ENCODE measurements around the gene PCBP3. TPM values are rescaled to one million over a fixed set of nuclear protein-coding genes. Genes with fewer than 3 reads are reported as not detected.
"Not testable (repeated sequence)": the region's sequence is repeated elsewhere in the genome, so short reads cannot be mapped to it uniquely, and the experiment has no call there.

The PCBP3 gene
- total RNA-seq, 2 experiments from 2014 or later: 0.66 to 1.3 TPM

DNA sequence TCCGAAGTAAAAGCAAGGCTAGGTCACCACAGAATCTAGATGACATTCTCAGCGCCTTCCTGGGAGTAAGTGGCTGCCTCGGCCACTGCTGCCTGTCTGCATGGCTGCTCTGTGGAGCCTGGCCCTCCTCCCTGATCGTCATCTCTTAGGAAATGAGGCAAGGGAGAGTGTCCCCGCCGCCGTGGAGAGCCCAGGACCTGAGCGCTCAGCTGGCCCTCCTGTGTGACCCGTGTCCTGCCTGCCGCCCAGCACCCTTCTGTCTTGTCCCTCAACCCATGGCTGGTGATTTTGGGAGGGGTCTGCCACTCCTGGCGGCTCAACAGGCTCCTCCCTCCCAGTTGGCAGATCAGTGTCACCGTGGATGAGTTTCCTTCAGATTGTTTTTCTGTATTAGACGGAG lies 181.7 kb downstream of the PCBP3 start:
- DNase-seq: no peak
- no peak overlapping the region for H3K27ac Mint-ChIP-seq
- H3K9me3 Mint-ChIP-seq: no peaks in the 10 kb centered on the region
- no peaks in the 10 kb centered on the region for H3K36me3 Mint-ChIP-seq
- H3K27me3 Mint-ChIP-seq: peaks cover 12% of the 10 kb centered on the region
- no peak overlapping the region for H3K4me3 Mint-ChIP-seq
- H3K4me1 Mint-ChIP-seq: peaks cover 18% of the 10 kb centered on the region

DNA sequence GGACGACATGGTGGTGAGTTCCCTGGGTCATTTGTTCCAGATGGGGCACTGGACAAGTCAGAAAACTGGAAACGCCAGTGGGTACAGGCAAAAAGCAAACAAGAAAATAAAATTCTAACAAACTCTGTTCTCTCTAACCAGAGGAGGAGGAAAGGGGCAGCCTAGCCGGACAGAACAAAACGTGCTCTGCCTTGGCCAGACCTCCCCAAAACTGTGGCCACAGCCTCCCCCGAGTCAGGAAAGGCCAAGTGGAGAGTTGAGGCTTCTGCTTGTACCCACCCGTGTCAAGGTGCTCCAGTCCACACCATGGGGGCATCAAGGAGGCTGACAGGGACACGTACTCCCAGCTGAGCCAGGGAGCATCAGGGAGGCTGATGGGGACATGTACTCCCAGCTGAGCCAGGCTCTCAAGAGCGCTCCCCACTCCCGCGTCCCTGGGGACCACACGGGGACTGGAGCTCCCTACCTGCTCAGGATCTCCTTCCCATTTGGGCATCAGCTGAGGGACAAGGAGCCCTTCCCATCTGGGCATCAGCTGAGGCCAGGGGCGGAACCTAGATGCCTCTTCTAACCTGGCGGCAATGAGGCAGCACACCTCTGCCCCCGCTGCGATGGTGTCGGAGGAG lies 183.3 kb downstream of the PCBP3 start:
- peaks cover 11% of the 10 kb centered on the region for H3K4me1 Mint-ChIP-seq
- DNase-seq: no peak
- peaks cover 12% of the 10 kb centered on the region for H3K27me3 Mint-ChIP-seq
- H3K36me3 Mint-ChIP-seq: no peaks in the 10 kb centered on the region
- H3K4me3 Mint-ChIP-seq: no peak overlapping the region
- no peak overlapping the region for H3K27ac Mint-ChIP-seq
- H3K9me3 Mint-ChIP-seq: no peaks in the 10 kb centered on the region

DNA sequence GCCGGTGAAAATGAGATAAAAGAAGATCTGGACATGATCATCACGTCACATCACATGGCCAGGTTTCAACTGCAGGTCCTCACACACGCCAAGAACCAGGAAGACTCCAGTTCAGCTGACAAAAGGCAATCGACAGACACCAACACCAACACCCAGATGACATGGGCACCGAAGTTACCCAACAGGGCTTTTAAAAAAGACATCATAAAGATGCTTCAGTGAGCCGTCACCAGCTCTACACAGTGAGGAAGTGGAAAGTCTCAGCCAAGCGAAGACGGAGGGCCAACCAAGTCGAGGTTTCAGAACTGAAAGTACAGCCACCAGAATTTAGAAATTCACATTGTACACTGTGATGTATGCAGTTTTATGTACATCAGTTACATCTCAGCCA lies 183.8 kb downstream of the PCBP3 start:
- Mint-ChIP-seq H3K4me3 (no peak overlapping the region), H3K9me3 (no peaks in the 10 kb centered on the region), H3K27me3 (peaks cover 12% of the 10 kb centered on the region), H3K4me1 (peaks cover 11% of the 10 kb centered on the region), H3K27ac (peak overlapping the region; percentile 25), H3K36me3 (no peaks in the 10 kb centered on the region)
- no peak for DNase-seq

DNA sequence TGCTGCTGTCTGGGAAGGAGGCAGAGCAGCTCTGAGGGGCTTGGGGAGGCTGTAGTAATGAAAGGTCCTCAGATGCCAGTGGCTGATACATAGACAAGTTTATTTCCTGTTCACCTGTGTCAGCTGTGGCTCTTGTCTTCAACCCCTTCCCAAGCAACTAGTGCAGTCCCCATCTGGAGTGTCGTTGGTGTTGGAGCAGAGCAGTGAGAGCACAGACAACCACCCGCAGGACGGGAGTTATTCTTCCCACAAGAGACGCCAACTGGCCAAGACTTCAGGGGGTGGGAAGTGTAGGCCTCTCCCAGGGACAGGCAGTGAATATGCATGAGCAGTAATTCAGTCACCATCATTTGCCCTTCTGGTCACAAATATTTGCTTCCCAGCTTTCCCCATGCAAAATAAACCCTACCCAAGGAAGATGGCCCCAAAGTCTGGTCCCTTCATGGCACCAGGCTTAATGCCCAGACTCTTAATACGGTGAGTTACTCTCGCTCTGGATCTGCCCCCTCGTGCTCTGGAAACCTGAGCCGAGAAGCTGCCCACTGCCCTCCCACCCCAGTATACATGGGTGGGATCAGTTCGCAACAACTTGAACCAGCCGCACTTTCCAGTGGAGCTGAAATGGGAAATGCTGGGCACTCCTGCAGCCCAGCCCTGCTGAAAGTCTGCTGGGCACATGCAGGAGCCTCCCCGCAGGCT lies 184.5 kb downstream of the PCBP3 start:
- Mint-ChIP-seq H3K27me3 (peaks cover 12% of the 10 kb centered on the region), H3K4me1 (peaks cover 15% of the 10 kb centered on the region), H3K36me3 (peaks cover 3% of the 10 kb centered on the region), H3K27ac (no peak overlapping the region), H3K9me3 (no peaks in the 10 kb centered on the region), H3K4me3 (no peak overlapping the region)
- DNase-seq: no peak

DNA sequence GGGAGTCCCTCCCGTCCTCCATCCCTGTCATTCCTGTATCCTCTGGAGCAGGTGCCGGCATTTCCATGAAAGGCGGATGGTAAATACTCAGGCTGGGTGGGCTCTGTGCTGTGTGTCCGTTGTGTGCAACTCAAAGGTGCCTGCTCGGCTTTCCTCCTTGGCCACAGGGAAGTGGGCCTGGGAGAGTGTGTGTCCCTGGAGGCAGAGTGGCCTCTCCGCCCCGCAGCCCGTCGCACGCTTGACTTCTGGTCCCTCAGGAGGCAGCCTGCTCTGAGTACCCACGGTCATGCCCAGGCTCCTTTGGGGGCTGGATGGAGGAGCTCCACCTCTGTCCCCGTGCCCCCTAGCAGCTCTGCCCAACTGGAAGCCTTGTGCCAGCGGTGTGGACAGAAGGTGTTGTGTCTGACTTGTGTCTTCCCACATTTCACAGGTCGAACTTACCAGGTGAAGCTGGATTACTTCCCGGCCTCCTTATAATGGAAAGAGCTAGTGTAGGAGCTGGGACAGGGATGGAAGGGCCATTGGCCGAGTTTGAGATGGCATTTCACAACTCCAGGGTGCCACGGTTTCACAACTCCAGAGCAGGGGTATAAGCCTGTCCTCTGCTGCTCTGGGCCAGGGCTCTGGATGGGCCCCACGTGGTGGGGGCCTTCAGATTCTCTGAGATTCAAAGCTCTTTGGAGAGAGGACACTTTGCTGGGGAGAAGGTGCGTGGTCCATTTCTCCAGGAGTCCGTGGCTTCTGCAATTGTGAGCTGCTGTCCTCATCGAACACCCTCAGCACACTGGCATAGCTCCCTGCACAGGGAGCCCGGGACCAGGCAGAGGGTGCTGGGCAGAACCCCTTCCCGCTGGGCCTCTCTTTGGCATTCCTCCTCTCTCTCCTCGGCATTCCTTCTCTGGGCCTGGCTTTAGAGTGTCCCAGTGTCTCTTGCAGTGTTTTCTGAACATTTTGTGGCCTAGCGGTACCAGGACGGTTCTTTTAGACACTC lies 185.3 kb downstream of the PCBP3 start:
- Mint-ChIP-seq H3K36me3 (peaks cover 3% of the 10 kb centered on the region), H3K27ac (no peak overlapping the region), H3K4me1 (peaks cover 15% of the 10 kb centered on the region), H3K9me3 (no peaks in the 10 kb centered on the region), H3K4me3 (no peak overlapping the region), H3K27me3 (peaks cover 12% of the 10 kb centered on the region)
- no peak for DNase-seq

DNA sequence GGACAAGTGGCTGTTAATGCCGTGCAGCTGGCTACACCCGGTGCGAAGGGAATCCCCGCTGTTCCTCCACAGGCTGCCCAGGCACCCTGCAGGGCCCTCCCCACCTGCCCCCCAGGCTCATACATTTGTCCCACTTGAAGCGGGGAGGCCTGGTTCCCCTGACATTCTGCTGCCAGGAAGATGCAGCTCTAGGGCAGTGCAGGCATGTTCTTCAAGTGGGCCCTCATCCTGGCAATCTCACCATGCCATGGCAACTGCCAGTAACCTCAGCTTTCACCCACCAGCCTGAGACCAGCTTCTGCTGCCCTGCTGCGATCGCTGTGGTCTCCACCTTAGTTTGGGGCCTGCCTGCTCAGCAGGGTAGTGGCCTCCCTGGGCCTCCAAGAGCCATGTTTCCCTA lies 186.1 kb downstream of the PCBP3 start:
- H3K9me3 Mint-ChIP-seq: no peaks in the 10 kb centered on the region
- DNase-seq: no peak
- peaks cover 15% of the 10 kb centered on the region for H3K4me1 Mint-ChIP-seq
- H3K27me3 Mint-ChIP-seq: peaks cover 6% of the 10 kb centered on the region
- no peak overlapping the region for H3K4me3 Mint-ChIP-seq
- peaks cover 3% of the 10 kb centered on the region for H3K36me3 Mint-ChIP-seq
- H3K27ac Mint-ChIP-seq: no peak overlapping the region

DNA sequence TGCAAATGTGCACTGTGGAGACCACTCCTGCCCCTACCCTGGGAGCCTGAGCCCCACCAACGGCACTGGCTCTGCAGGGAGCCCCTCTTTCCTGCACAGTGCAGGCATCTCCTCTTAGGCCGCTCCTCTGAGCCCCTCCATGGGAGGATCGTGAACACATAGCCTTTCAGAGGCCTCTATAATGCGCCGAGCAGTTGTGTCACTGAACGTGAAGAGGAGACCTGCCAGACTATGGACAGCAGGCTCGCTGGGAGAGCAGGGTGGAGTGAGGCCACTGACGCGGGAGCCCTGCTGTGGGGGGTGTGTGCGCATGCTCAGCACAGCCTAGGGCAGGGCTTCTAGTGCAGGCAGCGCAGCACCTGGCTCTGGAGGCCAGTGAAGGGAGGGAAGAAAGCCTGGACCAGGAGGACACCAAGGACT lies 186.7 kb downstream of the PCBP3 start:
- Mint-ChIP-seq H3K36me3 (peaks cover 3% of the 10 kb centered on the region), H3K4me3 (no peak overlapping the region), H3K4me1 (peaks cover 15% of the 10 kb centered on the region), H3K9me3 (no peaks in the 10 kb centered on the region), H3K27me3 (peaks cover 4% of the 10 kb centered on the region), H3K27ac (no peak overlapping the region)
- no peak for DNase-seq

DNA sequence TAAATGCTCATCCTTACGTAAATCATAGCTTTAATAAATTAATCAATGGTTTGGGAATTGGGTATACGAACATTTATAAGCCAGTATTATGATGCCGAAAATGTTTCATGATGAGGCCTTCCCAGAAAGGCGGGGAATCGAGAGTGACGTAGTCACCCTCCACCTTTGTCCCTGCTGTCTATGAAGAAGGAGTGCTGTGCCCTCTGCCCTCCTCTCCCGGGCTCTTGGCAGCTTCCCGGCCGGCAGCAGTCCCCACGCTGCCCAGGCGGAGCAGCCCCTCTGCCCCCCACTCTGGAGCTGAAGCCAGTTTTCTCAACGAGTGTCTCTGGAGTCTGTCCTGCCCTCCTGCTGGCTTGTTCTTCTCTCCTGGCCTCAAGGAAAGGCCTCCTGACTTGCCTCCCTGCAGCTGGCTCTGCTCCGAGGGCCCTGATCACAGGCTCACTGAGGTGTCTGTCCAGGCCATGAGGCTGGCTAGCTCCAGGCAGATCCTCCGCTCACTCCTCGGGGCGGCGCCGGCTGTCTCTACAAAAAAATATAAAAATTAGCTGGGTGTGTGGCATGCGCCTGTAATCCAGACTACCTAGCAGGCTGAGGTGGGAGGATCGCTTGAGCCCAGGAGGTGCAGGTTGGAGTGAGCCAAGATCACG lies 187.3 kb downstream of the PCBP3 start:
- Mint-ChIP-seq H3K27ac (no peak overlapping the region), H3K4me1 (peaks cover 15% of the 10 kb centered on the region), H3K4me3 (no peak overlapping the region), H3K27me3 (no peaks in the 10 kb centered on the region), H3K36me3 (peaks cover 3% of the 10 kb centered on the region), H3K9me3 (no peaks in the 10 kb centered on the region)
- DNase-seq: no peak

DNA sequence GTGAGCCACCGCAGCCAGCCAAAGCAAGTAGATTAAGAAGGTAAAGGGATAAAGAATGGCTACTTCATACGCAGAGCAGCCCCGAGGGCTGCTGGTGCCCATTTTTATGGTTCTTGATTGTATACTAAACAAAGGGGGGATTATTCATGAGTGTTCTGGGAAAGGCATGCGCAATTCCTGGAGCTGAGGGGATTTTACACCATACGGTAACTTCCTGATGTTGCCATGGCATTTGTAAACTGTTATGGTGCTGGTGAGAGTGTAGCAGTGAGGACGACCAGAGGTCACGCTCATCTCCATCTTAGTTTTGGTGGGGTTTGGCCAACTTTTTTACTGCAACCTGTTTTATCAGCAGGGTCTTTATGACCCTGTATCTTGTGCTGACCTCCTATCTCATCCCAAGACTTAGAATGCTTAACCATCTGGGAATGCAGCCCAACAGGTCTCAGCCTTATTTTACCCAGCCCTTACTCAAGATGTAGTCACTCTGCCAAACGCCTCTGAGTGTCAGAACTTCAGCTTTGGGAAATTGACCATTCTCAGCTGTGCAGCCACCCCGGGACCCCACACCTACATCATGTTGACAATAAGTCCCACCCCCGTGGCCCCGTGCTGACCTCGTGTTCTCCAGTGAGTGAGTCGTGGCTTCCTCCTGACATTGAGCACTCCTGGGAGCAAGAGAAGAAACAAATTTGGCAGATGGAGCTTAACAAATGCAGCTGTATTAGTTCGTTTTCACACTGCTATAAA lies 188.6 kb downstream of the PCBP3 start:
- Mint-ChIP-seq H3K4me1 (peaks cover 13% of the 10 kb centered on the region), H3K4me3 (no peak overlapping the region), H3K27me3 (no peaks in the 10 kb centered on the region), H3K36me3 (peaks cover 3% of the 10 kb centered on the region), H3K9me3 (no peaks in the 10 kb centered on the region), H3K27ac (no peak overlapping the region)
- DNase-seq: no peak

DNA sequence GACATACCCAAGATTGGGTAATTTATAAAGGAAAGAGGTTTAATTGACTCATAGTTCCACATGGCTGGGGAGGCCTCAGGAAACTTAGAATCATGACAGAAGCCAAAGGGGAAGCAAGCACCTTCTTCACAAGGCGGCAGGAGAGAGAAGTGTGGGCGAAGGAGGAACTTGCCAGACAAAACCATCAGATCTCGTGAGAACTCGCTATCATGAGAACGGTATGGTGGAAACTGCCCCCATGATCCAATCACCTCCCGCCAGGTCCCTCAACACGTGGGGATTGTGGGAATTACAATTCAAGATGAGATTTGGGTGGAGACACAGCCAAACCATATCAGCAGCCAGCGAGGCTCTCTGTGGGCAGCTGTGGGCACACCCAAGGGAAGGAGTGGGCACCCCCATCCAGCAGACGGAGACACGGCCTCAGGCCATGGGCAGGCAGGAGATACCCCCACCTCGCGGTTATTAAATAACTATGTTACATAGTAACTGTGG lies 189.3 kb downstream of the PCBP3 start:
- not testable (repeated sequence) for H3K27ac Mint-ChIP-seq, H3K36me3 Mint-ChIP-seq, H3K4me1 Mint-ChIP-seq, H3K27me3 Mint-ChIP-seq, DNase-seq, H3K4me3 Mint-ChIP-seq, H3K9me3 Mint-ChIP-seq

DNA sequence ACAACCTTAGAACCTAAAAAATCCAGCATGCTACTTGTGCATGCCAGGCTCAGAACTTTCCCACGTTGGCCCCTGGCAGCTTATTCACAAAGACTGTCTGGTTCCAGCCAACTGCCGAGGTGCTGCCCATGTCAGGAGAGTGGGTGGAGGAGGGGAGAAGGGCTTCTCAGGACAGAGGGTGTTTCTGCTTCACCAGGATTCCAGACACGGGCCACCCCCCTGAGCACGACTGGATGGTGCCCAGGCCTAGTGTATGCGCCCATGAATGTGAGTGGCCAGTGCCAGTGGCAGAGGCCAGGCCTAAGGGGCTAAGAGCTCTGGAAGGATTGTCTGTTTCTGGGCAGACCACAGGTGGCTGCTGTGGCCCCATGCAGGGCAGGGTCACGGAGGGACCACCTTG lies 189.9 kb downstream of the PCBP3 start:
- Mint-ChIP-seq H3K9me3 (no peaks in the 10 kb centered on the region), H3K4me1 (peaks cover 3% of the 10 kb centered on the region)
- DNase-seq: no peak

DNA sequence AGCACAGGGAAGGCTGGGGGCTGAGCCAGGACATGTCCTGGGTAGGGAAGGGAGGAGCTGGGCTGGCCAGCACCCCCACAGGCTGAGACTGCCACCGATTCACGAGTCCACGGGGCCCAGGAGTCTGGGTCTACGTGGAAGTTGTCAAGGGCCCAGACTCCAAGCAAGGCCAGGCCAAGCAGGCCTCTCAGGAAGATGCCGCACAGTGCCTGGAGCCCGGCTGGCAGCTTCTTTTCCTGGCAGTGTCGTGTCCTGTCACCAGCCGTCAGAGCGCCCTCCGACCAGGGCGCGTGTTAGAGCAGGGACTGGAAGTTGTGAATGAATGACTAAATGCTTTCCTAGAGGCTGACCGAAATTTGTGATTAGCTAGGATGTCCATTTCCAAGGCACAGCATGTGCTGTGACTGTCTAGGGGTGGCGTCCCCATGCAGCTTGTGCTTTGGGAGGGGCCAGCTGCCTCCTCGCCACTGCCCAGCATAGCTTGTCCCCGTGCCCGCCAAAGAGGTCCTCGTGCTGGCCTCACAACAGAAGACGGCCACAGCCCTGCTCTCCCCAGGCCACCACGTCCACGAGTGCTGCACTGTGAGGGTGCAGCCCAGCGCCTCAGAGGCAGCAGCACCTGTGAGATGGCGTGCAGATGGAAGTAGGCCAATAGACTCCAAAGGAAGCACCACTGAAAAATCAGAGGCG lies 190.6 kb downstream of the PCBP3 start:
- H3K4me3 Mint-ChIP-seq: no peak overlapping the region
- peaks cover 3% of the 10 kb centered on the region for H3K4me1 Mint-ChIP-seq
- no peak for DNase-seq
- peaks cover 3% of the 10 kb centered on the region for H3K36me3 Mint-ChIP-seq
- H3K27me3 Mint-ChIP-seq: no peaks in the 10 kb centered on the region
- H3K9me3 Mint-ChIP-seq: no peaks in the 10 kb centered on the region
- H3K27ac Mint-ChIP-seq: no peak overlapping the region

More for the DNA sequence above, 189.9 kb downstream of the PCBP3 start:
- no peak overlapping the region for H3K27ac Mint-ChIP-seq
- H3K36me3 Mint-ChIP-seq: peaks cover 3% of the 10 kb centered on the region
- no peak overlapping the region for H3K4me3 Mint-ChIP-seq
- H3K27me3 Mint-ChIP-seq: no peaks in the 10 kb centered on the region

DNA sequence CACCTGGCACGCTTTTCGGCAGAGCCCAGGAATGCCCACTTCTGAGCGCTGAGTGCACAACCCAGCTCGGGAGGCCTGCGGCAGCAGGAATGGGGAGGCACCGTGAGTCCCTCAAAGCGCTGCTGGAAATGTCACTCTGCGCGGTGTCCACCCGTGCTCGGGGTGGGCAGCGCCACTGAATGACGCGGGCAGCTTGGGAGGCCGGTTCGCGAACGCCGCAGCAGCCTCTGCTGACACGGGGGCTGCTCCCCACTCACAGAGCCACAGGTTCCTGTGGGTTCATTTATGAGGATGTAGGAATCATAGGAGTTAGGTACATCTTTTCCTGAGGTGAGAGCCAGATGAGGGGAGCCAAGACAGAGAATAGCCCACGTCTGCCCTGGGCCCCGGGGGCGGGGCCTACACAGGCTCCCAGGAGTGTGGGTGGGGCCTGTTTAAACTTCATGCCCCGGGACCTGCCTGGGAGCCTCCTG lies 191.3 kb downstream of the PCBP3 start:
- Mint-ChIP-seq H3K4me1 (peaks cover 3% of the 10 kb centered on the region), H3K4me3 (no peak overlapping the region), H3K27me3 (no peaks in the 10 kb centered on the region), H3K27ac (no peak overlapping the region), H3K36me3 (peaks cover 3% of the 10 kb centered on the region), H3K9me3 (no peaks in the 10 kb centered on the region)
- DNase-seq: no peak

Measured in activated naive CD8-positive, alpha-beta T cell treated with anti-CD3 and anti-CD28 coated beads for 36 hours (primary cell).